ENCODE data around the gene STK32C. TPM values are rescaled to one million over a fixed set of nuclear protein-coding genes. Genes with fewer than 3 reads are reported as not detected.

STK32C gene
- total and polyA plus RNA-seq, 2 of the 4 experiments (the other 2 are of a cell fraction), result 5.0 to 8.3 TPM

GRCh38 chr10:132232023-132232951, 75.5 kb downstream of the STK32C start (continued):
- TF ChIP-seq SMC3 (IDR thresholded peaks at IDR 0.05; ENCODE audit: low read depth, low read length), result no peak

DNA sequence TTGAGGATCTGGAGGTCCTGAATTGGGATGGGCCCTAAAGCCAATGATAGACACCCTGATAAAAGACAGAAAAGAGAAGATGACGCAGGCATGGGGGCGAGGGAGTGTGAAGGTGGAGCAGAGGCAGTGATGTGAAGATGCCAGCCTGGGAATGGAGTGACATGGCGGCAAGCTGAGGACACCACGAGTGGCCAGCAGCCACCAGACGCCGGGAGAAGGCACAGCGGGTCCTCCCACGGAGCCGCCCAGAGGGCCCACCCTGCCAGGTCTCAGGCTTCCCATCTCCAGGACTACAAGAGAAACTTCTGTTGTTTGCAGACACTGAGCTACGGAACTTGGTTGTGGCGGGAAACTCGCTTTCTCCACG, 76.1 kb downstream of the STK32C start:
- H4K91ac ChIP-seq (ENCODE audit: insufficient read depth, low read depth, low read length), result no peak overlapping the region
- H2AK9ac ChIP-seq (replicated peaks; ENCODE audit: low read depth, low read length, poor library complexity), result no peak overlapping the region
- H2BK5ac ChIP-seq (ENCODE audit: low read depth, low read length, poor library complexity, severe bottlenecking), result no peak overlapping the region
- H3K9me3 ChIP-seq (ENCODE audit: control insufficient read depth, insufficient read depth, low read length), result no peaks in the 10 kb centered on the region
- in situ Hi-C loops (cut with MboI; ENCODE audit: low sequenced_read_pairs), result no loop called here
- no peak overlapping the region for H3K14ac ChIP-seq (replicated peaks; ENCODE audit: low read depth, low read length)
- no peak overlapping the region for H3K56ac ChIP-seq (ENCODE audit: extremely low read depth, insufficient read depth, low read length)
- no peaks in the 10 kb centered on the region; the same call in 1 of the 2 replicates for H3K27me3 ChIP-seq (ENCODE audit: control insufficient read depth, insufficient read depth, low read length)
- TF ChIP-seq, protein P1, sequence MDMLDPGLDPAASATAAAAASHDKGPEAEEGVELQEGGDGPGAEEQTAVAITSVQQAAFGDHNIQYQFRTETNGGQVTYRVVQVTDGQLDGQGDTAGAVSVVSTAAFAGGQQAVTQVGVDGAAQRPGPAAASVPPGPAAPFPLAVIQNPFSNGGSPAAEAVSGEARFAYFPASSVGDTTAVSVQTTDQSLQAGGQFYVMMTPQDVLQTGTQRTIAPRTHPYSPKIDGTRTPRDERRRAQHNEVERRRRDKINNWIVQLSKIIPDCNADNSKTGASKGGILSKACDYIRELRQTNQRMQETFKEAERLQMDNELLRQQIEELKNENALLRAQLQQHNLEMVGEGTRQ (IDR thresholded peaks at IDR 0.05; ENCODE audit: low read depth, low read length), result no peak
- TF ChIP-seq CTCF (conservative IDR thresholded peaks at IDR 0.05; ENCODE audit: low read depth, low read length) (no peak), ELK1 (IDR thresholded peaks at IDR 0.05; ENCODE audit: borderline replicate concordance, low read depth, low read length) (no peak), FOS (IDR thresholded peaks at IDR 0.05; ENCODE audit: low read depth, low read length) (no peak)
- H2AFZ ChIP-seq (replicated peaks; ENCODE audit: low read length, poor library complexity), result no peak overlapping the region
- intact Hi-C loops (cut with micrococcal nuclease), result no loop called here
- no peak overlapping the region for H2AK5ac ChIP-seq (ENCODE audit: low read depth, low read length)
- H3K4ac ChIP-seq (ENCODE audit: low read depth, low read length), result no peak overlapping the region
- no peaks in the 10 kb centered on the region; the same call in 1 of the 2 replicates for H3K9me1 ChIP-seq (ENCODE audit: insufficient read depth, low read length)
- no peak overlapping the region for H4K8ac ChIP-seq (ENCODE audit: low read depth in 2 of 2, low read length in 2 of 2)
- no peak overlapping the region for H4K5ac ChIP-seq (ENCODE audit: low read depth, low read length)
- no peak overlapping the region for H3K9ac ChIP-seq (ENCODE audit: low read depth, low read length)
- H3K4me1 ChIP-seq (ENCODE audit: control insufficient read depth, insufficient read depth, low read length), result no peaks in the 10 kb centered on the region
- WGBS, 2 experiments (ENCODE audit: extremely low coverage in 2 of 2, insufficient read length in 1 of 2), result 97% methylated on average over 5 of the region's 13 CpGs; no CpG with 5 or more reads in 1 of the 2 experiments
- H2BK120ac ChIP-seq (ENCODE audit: low read depth, low read length), result no peak overlapping the region
- no peaks in the 10 kb centered on the region for H3K79me1 ChIP-seq (ENCODE audit: low read depth in 1 of 2, low read length in 2 of 2)
- H3K18ac ChIP-seq (ENCODE audit: low read depth, low read length), result no peak overlapping the region
- ATAC-seq (ENCODE audit: low read depth) (no peak), DNase-seq (no peak)
- dilution Hi-C loops (cut with HindIII; ENCODE audit: low sequenced_read_pairs, unreplicated experiment), result loop anchor here (25.0 kb wide), 1 partner anchor 106 kb away; the partner anchor contains the start of gene LRRC27
- no peak overlapping the region for H3K4me2 ChIP-seq (ENCODE audit: low read depth, low read length)
- BruUV-seq (replicated peaks), result no TSS peak
- H2BK20ac ChIP-seq (ENCODE audit: low read depth, low read length), result no peak overlapping the region
- no peaks in the 10 kb centered on the region for H4K20me1 ChIP-seq (ENCODE audit: insufficient read depth, low read length)
- no peak overlapping the region for H3K23ac ChIP-seq (ENCODE audit: low read depth, low read length)
- H3K27ac ChIP-seq (ENCODE audit: insufficient read depth, low read length), result no peak overlapping the region
- H2BK15ac ChIP-seq (ENCODE audit: low read depth, low read length), result no peak overlapping the region
- no peak overlapping the region for H3K4me3 ChIP-seq (ENCODE audit: insufficient read depth, low read depth, low read length)
- POLR2A ChIA-PET (ENCODE audit: unreplicated experiment), result no interaction called here
- CTCF ChIA-PET, result no interaction called here
- no peaks in the 10 kb centered on the region for H3K36me3 ChIP-seq (ENCODE audit: control insufficient read depth, insufficient read depth, low read length)
